Transverse colon (tissue), 4 donors: ENCODE measurements around the gene FGGY.

ENCODE experiments used
- CTCF ChIP-seq, 5 experiments: fragments of 200-600 bp in 3 of 5; fragments of 450-650 bp in 2 of 5; sonication (generic) in 3 of 5; IDR thresholded peaks; 1 replicate in 2 of 5; 2 replicates in 3 of 5; pipeline ENCODE4 v1.5.1; 2016 to 2017; ENCODE audit warnings: antibody characterized with exemption in 5 of 5, inconsistent platforms in 3 of 5, mild to moderate bottlenecking in 2 of 5, moderate library complexity in 1 of 5
- EP300 ChIP-seq: sonication (generic); formaldehyde crosslinking; IDR thresholded peaks from one replicate; pipeline ENCODE4 v1.6.1; 2017; ENCODE audit warnings: antibody characterized with exemption, low read depth
- POLR2A ChIP-seq: fragments of 450-650 bp; IDR thresholded peaks from one replicate; pipeline ENCODE4 v1.6.1; 2016; ENCODE audit warnings: antibody characterized with exemption, mild to moderate bottlenecking, moderate library complexity
- POLR2AphosphoS5 ChIP-seq, 3 donors: sonication (generic); formaldehyde crosslinking; IDR thresholded peaks; one replicate each; pipeline ENCODE4 v1.6.1; 2016; ENCODE audit warnings: antibody characterized with exemption in 3 of 3

DNA sequence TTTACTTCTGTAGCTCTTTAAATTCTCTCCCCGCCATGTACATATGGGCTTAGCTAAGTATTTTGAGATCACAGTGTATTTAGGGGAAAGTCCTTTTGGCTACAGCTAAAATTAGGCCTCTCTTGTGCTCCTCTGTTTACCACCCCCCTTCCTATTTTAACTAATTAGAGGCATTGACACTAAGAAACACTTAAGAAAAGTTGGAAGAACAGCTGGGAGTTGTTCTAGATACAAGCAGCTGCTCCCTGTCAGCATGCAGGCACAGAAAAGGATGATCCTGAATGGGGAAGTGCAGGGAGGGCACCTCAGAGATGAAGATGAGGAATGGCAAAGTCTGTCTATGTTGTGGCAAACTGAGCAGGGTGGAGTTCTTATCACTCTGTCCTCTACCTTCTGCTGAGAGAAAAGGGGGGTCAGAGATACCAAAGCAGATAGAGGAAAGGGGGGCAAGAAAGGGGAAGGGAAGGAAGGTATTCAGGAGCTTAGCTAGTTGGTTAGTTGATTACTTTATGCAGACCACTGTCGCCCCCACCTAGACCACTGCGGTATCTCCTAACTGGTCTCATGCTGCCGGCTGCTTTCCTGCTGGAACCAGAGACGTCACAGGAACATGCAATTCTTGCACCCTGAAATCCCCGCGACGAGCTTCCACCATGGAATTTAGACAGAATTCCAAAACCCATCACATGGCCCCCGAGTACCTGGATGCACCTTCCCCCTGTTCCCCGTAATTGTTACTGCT lies 435.5 kb downstream of the FGGY start:
- TF ChIP-seq CTCF (IDR thresholded peaks at IDR 0.05) (no peak), POLR2A (no peak), EP300 (no peak), POLR2AphosphoS5 (IDR thresholded peaks at IDR 0.05) (peak in 1 of 3 donors; percentile 11)
